COLO668 (cell line): Measurements from ENCODE around the gene SRXN1.

Source experiments
- DNase-seq: peaks from one replicate; lab custom pipeline; 2025; ENCODE audit not compliant: unreplicated experiment; lab: John Stamatoyannopoulos, UW

The SRXN1 gene

DNA sequence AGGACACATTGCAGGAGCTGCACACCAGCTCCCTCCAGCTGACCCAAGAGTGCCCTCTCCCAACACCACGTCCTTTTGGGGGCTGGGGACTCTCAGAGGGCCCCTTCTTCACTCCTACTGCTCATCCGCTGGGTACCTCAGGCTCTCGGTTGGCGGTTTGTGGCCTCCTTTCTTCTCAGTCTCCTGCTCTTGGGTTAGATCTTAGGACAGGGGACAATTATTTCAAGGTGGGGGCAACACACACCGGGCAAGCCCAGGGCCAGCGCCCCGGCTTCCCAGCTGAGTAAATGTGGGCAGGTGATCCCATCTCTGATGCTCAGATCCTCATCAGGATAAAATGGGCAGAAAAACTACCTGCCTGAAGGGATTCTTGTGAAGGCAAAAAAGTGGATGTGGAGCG lies 44.0 kb downstream of the SRXN1 start:
- no peak for DNase-seq

DNA sequence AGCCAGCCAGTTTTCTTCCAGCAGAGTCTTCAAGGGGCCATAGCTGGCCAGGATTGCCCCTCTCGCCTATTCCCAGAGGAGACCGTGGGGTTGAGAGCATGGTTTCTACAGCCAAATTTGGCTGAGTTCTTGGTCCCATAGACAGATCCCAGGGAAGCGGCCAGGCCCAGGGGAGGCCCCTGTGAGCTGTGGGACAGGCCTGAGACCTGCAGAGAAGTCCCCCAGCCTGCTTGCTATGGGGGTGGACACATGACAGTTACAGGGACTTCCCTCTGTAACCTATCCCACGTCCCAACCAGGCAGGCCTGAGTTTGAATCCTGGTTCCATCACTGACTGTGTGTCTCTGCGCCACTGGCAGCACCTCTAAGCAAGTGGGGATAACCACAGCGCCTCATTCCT lies 45.5 kb downstream of the SRXN1 start:
- DNase-seq: no peak

DNA sequence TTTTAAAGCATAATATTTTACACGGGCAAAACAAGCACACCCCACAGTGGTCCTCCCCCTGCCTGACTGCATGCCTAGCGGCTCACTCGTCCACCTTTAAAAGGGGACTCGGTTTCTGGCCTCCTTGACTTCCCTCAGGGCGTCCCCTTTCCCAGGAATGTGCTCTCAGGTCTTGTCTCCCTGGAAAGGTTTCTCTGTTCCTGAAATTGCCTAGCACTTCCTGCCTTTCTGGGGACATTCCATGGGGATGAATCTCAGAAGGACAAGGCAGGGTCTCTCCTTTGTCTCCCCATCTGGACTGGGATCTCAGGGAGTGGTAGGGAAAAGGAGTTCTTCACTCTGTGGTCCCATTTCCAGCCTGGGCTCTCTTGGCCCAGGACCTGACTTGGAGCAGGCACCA lies 47.8 kb downstream of the SRXN1 start:
- no peak for DNase-seq

DNA sequence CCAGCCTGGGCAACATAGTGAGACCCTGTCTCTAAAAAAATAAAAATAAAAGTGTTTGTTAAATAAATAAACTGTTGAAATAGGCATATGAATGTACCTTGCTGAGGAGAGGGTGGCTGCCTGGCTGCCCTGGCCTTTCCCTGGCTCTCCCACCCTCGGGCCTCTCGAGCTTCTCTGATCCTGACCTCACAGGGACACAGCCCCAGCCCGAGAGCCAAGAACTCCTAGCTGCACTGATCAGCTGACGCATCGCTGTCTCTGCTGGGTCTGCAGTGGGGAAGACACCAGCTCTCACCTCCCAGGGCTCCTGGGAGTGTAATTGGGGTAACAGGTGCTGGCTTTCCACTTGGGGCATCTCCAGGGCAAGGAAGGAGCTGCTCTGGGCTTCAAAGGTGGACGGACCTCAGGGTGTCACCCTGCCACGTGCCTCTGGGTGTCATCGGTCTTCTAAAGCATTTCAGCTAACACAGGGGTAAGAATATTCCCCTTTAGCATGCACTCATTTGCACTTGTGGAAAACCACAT lies 49.8 kb downstream of the SRXN1 start:
- DNase-seq: no peak

DNA sequence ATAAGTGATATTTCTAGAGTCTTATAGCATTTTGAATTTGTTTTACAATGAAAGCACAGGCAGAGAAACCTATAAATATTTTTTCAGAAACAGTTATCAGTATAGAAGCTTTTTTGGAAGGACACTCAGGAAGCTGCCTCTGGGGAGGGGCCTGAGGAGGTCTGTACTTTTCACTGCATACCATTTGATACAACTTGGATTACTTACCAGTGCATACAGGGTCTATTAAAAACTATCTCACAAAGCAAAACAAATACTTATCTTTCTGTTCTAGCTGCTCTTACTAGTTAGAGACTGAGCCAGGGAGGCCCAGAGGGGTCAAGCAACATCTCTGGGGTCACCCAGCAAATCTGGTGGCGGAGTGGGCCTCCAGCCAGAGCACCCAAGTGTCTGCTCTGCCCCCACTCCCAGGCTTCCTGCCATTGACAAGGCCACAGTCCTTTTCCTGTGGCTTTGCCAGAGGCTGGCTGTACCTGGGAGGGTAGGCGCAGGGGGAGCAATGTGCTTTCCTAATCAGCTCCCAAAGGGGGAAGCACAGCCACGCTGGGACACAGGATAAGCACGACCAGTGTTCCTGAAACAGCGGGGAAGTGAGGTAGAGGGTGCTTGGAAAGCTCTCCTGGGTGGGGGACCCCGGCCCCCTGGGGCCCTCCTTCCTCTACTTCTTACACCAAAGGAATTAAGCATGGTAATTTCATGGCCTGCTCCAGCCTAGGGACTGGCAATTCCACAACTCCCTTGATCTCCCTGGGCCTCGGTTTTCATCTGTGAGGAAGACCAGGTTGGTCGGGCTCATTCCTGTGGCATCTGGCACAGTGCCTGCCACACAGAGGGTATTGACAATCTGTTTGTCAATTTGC lies 50.7 kb downstream of the SRXN1 start:
- DNase-seq: no peak

DNA sequence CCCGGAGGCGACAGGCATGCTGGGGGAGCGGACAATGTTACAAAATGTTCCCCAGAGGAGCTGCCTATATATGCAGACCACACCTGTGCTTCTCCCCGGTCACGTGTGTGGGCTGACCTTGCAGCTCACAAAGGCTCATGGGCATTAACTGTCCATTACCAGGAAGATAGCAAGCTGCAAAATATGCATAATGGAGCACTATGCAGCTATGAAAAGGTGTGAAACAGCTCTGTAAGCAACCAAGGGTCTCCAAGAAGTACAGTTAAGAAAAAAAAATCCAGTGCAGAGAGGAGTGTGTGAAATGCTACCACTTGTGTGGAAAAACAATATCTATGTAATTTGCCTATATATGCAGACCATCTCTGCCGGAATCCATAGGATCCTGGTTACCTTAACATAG lies 52.3 kb downstream of the SRXN1 start:
- DNase-seq: no peak

DNA sequence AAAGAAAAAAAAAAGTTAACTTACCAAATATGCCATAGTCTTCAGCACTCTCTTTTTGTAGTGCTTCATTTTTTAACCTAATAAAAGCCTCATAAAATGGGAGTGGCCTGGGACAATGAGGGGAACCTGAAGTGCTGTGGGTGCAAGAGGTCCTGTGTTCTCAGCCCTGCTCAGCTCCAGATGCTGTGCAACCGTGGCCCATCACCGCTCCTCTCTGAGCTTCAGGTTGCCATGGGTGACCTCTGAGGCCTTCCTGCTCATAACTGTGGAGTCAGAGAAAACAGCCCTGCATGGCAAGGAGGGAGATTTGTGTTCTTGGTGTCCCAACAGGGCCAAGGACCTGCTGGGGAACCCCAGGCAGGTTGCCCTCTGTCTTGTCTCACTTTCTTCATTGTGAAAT lies 52.9 kb downstream of the SRXN1 start:
- no peak for DNase-seq

DNA sequence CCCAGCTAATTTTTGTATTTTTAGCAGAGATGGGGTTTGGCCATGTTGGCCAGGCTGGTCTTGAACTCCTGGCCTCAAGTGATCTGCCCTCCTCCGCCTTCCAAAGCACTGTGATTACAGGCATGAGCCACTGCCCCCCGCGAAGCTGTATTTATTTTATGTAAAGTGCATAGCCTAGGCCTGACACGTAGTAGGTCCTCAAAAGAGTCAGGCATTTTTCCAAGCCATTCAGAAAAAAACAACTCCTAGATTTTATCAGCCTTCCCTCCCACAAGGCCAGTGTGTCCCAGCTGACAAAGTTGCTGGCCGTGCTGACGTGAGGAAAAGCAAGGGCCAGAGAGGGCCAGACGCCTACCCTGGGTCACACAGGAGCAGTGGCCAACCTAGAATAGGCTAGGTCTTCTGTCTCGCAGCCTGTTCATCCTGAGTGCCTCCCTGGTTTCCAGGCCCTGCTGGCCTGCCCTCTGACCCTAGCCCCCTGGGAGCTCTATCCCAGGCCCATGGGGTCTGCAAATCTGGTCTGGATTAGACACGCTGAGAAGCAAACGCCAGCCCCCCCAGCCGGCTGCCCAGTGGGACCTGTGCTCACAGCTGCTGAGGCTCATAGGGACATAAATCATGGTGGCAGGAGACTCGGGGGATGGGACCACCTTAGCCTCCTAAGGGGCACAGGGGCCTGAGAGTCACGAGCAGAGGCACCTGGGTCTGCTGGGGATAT lies 54.7 kb downstream of the SRXN1 start:
- DNase-seq: no peak

DNA sequence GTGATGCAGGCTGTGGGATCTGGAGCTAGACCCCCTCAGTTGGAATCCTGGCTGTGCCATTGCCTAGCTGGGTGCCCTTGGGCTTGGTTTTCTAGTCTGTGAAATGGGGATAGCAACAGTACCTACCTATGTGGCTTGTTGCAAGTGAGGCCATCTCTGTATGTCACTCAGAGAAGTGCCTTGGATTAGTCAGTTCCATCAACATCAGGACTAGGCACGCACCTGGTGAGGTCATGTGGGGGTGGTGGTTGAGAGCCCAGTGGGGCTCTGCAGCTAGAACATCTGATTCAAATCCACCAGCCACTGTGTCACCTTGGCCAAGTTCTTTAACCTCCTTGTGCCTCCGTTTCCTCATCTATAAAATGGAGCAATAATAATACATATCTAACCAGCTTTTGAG lies 55.4 kb downstream of the SRXN1 start:
- DNase-seq: no peak
